Adrenal gland (tissue), 12 donors: ENCODE results near the gene FYB1. TPM values are rescaled to one million over a fixed set of nuclear protein-coding genes. Genes with fewer than 3 reads are reported as not detected.

Source experiments
- DNase-seq, 7 donors: peaks; one replicate each; pipeline ENCODE4 v3.0.0-alpha.2; 2019 to 2020
- H3K27ac ChIP-seq, 5 donors: fragments of 200-600 bp; sonication (generic) in 4 of 5; 1 replicate in 3 of 5; 2 replicates in 2 of 5; pipeline versions ENCODE4 v1.5.1 to v1.8.0; 2016 to 2020; ENCODE audit warnings: mild to moderate bottlenecking in 1 of 5
- H3K27me3 ChIP-seq: fragments of 200-600 bp; 2 replicates; pipeline ENCODE4 v1.8.0; 2021
- H3K36me3 ChIP-seq, 2 donors: fragments of 200-600 bp; replicated peaks in 1 of 2; 1 replicate in 1 of 2; 2 replicates in 1 of 2; pipeline versions ENCODE4 v1.5.1 to v1.8.0; 2018 to 2022
- H3K4me1 ChIP-seq, 2 donors: fragments of 200-600 bp; replicated peaks in 1 of 2; 1 replicate in 1 of 2; 2 replicates in 1 of 2; pipeline versions ENCODE4 v1.5.1 to v1.8.0; 2018 to 2021
- H3K4me3 ChIP-seq, 4 donors: fragments of 200-600 bp; sonication (generic) in 3 of 4; one replicate each; pipeline ENCODE4 v1.5.1; 2016 to 2018
- H3K9me3 ChIP-seq, 3 donors: fragments of 200-600 bp; sonication (generic) in 1 of 3; replicated peaks in 1 of 3; 1 replicate in 2 of 3; 2 replicates in 1 of 3; pipeline versions ENCODE4 v1.5.1 to v1.8.0; 2016 to 2021
- CTCF ChIP-seq, 6 experiments: fragments of 450-650 bp in 4 of 6; fragments of 200-600 bp in 2 of 6; sonication (generic) in 1 of 6; IDR thresholded peaks; 1 replicate in 5 of 6; 2 replicates in 1 of 6; pipeline versions ENCODE4 v1.5.1 to v1.8.0; 2016 to 2021; ENCODE audit warnings: antibody characterized with exemption in 6 of 6, mild to moderate bottlenecking in 2 of 6, moderate library complexity in 1 of 6
- POLR2A ChIP-seq, 2 donors: fragments of 450-650 bp; IDR thresholded peaks; one replicate each; pipeline ENCODE4 v1.6.1; 2017; ENCODE audit warnings: antibody characterized with exemption in 2 of 2, mild to moderate bottlenecking in 2 of 2, moderate library complexity in 1 of 2
- WGBS, 4 donors: extraction: QIAGEN DNeasy Blood & Tissue Kit in 2 of 4; methylation state at CpG; one replicate each; pipeline versions ENCODE4 v1.1.5 to v1.1.7; 2013 to 2017; 5-methylcytosine and 5-hydroxymethylcytosine counted together
- intact Hi-C, 2 donors: fragments of 100-400 bp; cut with DNase I; formaldehyde crosslinking; loops; one replicate each; pipeline versions ENCODE4 v1.14.1 to v1.15.0; 2022 to 2023
- polyA plus RNA-seq, 3 donors: library from polyadenylated mRNA; stranded (reverse); fragments of 200-250 nt in 2 of 3; fragments of 350-450 nt in 1 of 3; fragmentation: Illumina TruSeq in 1 of 3; extraction: RNeasy Lipid Tissue Mini Kit (QIAGEN cat#74804) in 1 of 3; gene quantifications; one replicate each; pipeline ENCODE4 v1.2.3, GENCODE V29; 2013 to 2014
- total RNA-seq, 9 donors: library from RNA; depleted of rRNA in 4 of 9; stranded (reverse); fragments of >200 nt in 4 of 9; fragments of 120-200 nt in 1 of 9; fragmentation: NEBNext Ultra II Directional in 1 of 9; extraction: Animal tissue kit (Norgen Biotek cat#: 25700) in 1 of 9; gene quantifications; one replicate each; pipeline versions ENCODE4 v1.1.0 to v1.2.4, GENCODE V29; 2013 to 2023
- donor health status: healthy with polysubstance abuse.
- donor health status: Bipolar disorder and iron deficiency.
- donor health status: DM: yes; HTN: yes; CAD: no.
- donor health status: DM: no; HTN: no; CAD: no.
- donor health status: DM: no; HTN: no; CAD: no.
- donor health status: DM: yes; HTN: yes; CAD: no.

The FYB1 gene
- total and polyA plus RNA-seq, 12 donors = 1.6 to 29.8 (median 13.6) TPM

GRCh38 chr5:39104221-39104620, 115.1 kb downstream of the FYB1 start:
- Histone ChIP-seq H3K36me3 (peaks cover 0 to 3% of the 10 kb centered on the region in 2 donors), H3K27me3 (no peaks in the 10 kb centered on the region), H3K9me3 (no peaks in the 10 kb centered on the region), H3K4me1 (no peaks in the 10 kb centered on the region), H3K27ac (no peak overlapping the region), H3K4me3 (no peak overlapping the region)
- DNase-seq = no peak
- no peak for TF ChIP-seq POLR2A (IDR thresholded peaks at IDR 0.05)
- no peak for TF ChIP-seq CTCF (IDR thresholded peaks at IDR 0.05)
- intact Hi-C loops = no loop called here
- 69 to 86% (median 78%) methylated on average over 1 of the region's 1 CpG for WGBS, 4 donors

GRCh38 chr5:39102684-39103155, 116.6 kb downstream of the FYB1 start:
- WGBS, 4 donors = 57 to 71% (median 63%) methylated on average over 4 of the region's 4 CpGs
- no peaks in the 10 kb centered on the region for H3K36me3 ChIP-seq
- no peaks in the 10 kb centered on the region for H3K9me3 ChIP-seq
- H3K4me1 ChIP-seq = no peaks in the 10 kb centered on the region
- no peaks in the 10 kb centered on the region for H3K27me3 ChIP-seq
- no peak for TF ChIP-seq CTCF (IDR thresholded peaks at IDR 0.05)
- TF ChIP-seq POLR2A (IDR thresholded peaks at IDR 0.05) = no peak
- no peak overlapping the region for H3K4me3 ChIP-seq
- no peak overlapping the region for H3K27ac ChIP-seq
- DNase-seq = peak in 4 of 7 donors; percentile 16 to 22 (median 20)
- intact Hi-C loops = no loop called here

- H3K27me3 ChIP-seq = no peaks in the 10 kb centered on the region
- TF ChIP-seq CTCF (IDR thresholded peaks at IDR 0.05) (no peak), POLR2A (IDR thresholded peaks at IDR 0.05) (no peak)
- H3K27ac ChIP-seq = no peak overlapping the region
- no peaks in the 10 kb centered on the region for H3K36me3 ChIP-seq
- H3K4me3 ChIP-seq = no peak overlapping the region
- no peak for DNase-seq
- H3K4me1 ChIP-seq = no peaks in the 10 kb centered on the region
- H3K9me3 ChIP-seq = no peaks in the 10 kb centered on the region
- intact Hi-C loops = no loop called here
- 77 to 84% (median 83%) methylated on average over 6 to 7 of the region's 7 CpGs for WGBS, 4 donors
These were observed 118.4 kb downstream of the FYB1 start for GRCh38 chr5:39100851-39101396.

- Histone ChIP-seq H3K9me3 (no peaks in the 10 kb centered on the region), H3K27me3 (no peaks in the 10 kb centered on the region), H3K36me3 (no peaks in the 10 kb centered on the region), H3K4me3 (no peak overlapping the region), H3K27ac (no peak overlapping the region), H3K4me1 (no peaks in the 10 kb centered on the region)
- 84 to 89% (median 85%) methylated on average over 6 of the region's 6 CpGs for WGBS, 4 donors
- TF ChIP-seq CTCF (IDR thresholded peaks at IDR 0.05) (no peak), POLR2A (IDR thresholded peaks at IDR 0.05) (no peak)
- intact Hi-C loops = no loop called here
- no peak for DNase-seq
These were observed 119.0 kb downstream of the FYB1 start for GRCh38 chr5:39100301-39100850.
